Transverse colon (tissue), 4 donors: ENCODE results near the gene CCNE1. TPM values are rescaled to one million over a fixed set of nuclear protein-coding genes. Genes with fewer than 3 reads are reported as not detected.
A peak's percentile ranks its signal among the peaks of the same experiment; 100 is the strongest.

Experiments
- DNase-seq: peaks from one replicate; pipeline ENCODE4 v3.0.0-alpha.2; 2019
- H3K27ac ChIP-seq, 4 donors: fragments of 200-600 bp; sonication (generic); 2 replicates each; pipeline ENCODE4 v1.5.1; 2016 to 2018; ENCODE audit warnings: inconsistent platforms in 4 of 4
- H3K27me3 ChIP-seq: fragments of 200-600 bp; sonication (generic); 2 replicates; pipeline ENCODE4 v1.5.1; 2017; ENCODE audit warnings: inconsistent platforms
- H3K36me3 ChIP-seq, 4 donors: fragments of 200-600 bp; sonication (generic); 2 replicates each; pipeline ENCODE4 v1.5.1; 2017 to 2019; ENCODE audit warnings: inconsistent platforms in 4 of 4
- H3K4me1 ChIP-seq, 4 donors: fragments of 200-600 bp; sonication (generic); 2 replicates each; pipeline ENCODE4 v1.5.1; 2017 to 2020; ENCODE audit warnings: inconsistent platforms in 4 of 4
- H3K4me3 ChIP-seq, 4 donors: fragments of 200-600 bp; sonication (generic); 1 replicate in 1 of 4; 2 replicates in 3 of 4; pipeline versions ENCODE4 v1.5.1 to v1.6.1; 2017 to 2019; ENCODE audit warnings: inconsistent platforms in 4 of 4
- H3K9me3 ChIP-seq, 2 donors: fragments of 200-600 bp; sonication (generic); 2 replicates each; pipeline ENCODE4 v1.5.1; 2017 to 2019; ENCODE audit warnings: inconsistent platforms in 2 of 2
- EP300 ChIP-seq: sonication (generic); formaldehyde crosslinking; IDR thresholded peaks from one replicate; pipeline ENCODE4 v1.6.1; 2017; ENCODE audit warnings: antibody characterized with exemption, low read depth
- POLR2A ChIP-seq: fragments of 450-650 bp; IDR thresholded peaks from one replicate; pipeline ENCODE4 v1.6.1; 2016; ENCODE audit warnings: antibody characterized with exemption, mild to moderate bottlenecking, moderate library complexity
- POLR2AphosphoS5 ChIP-seq, 3 donors: sonication (generic); formaldehyde crosslinking; IDR thresholded peaks; one replicate each; pipeline ENCODE4 v1.6.1; 2016; ENCODE audit warnings: antibody characterized with exemption in 3 of 3
- whole genome bisulfite sequencing, 2 donors: methylation state at CpG; one replicate each; pipeline ENCODE4 v1.1.5; 2018; ENCODE audit warnings: low coverage in 1 of 2; 5-methylcytosine and 5-hydroxymethylcytosine counted together
- in situ Hi-C, 4 donors: fragments of 200-750 bp; cut with MboI; loops; one replicate each; pipeline versions ENCODE4 v1.15.0 to v1.15.1; 2017; ENCODE audit warnings: low sequenced_read_pairs in 3 of 4, low pct_ligation_motif_present in 1 of 4, low pct_unique_long_range_greater_than_20kb in 1 of 4
- intact Hi-C: fragments of 100-400 bp; cut with DNase I; formaldehyde crosslinking; loops from one replicate; pipeline ENCODE4 v1.15.1; 2023; ENCODE audit warnings: low total_unique reads
- total RNA-seq, 4 donors: library from RNA; depleted of rRNA; stranded (reverse); fragments of >200 nt; gene quantifications; one replicate each; pipeline ENCODE4 v1.1.0, GENCODE V29; 2016
- TF ChIP-seq, protein P1 (sequence below), 5 experiments: fragments of 200-600 bp in 3 of 5; fragments of 450-650 bp in 2 of 5; sonication (generic) in 3 of 5; IDR thresholded peaks; 1 replicate in 2 of 5; 2 replicates in 3 of 5; pipeline ENCODE4 v1.5.1; 2016 to 2017; ENCODE audit warnings: antibody characterized with exemption in 5 of 5, inconsistent platforms in 3 of 5, mild to moderate bottlenecking in 2 of 5, moderate library complexity in 1 of 5

Gene CCNE1
- 10 to 100 TPM in 1 of 4 donors, 1 to 10 TPM in 3; 1.7 to 30.3 (median 5.8) TPM for total RNA-seq

DNA sequence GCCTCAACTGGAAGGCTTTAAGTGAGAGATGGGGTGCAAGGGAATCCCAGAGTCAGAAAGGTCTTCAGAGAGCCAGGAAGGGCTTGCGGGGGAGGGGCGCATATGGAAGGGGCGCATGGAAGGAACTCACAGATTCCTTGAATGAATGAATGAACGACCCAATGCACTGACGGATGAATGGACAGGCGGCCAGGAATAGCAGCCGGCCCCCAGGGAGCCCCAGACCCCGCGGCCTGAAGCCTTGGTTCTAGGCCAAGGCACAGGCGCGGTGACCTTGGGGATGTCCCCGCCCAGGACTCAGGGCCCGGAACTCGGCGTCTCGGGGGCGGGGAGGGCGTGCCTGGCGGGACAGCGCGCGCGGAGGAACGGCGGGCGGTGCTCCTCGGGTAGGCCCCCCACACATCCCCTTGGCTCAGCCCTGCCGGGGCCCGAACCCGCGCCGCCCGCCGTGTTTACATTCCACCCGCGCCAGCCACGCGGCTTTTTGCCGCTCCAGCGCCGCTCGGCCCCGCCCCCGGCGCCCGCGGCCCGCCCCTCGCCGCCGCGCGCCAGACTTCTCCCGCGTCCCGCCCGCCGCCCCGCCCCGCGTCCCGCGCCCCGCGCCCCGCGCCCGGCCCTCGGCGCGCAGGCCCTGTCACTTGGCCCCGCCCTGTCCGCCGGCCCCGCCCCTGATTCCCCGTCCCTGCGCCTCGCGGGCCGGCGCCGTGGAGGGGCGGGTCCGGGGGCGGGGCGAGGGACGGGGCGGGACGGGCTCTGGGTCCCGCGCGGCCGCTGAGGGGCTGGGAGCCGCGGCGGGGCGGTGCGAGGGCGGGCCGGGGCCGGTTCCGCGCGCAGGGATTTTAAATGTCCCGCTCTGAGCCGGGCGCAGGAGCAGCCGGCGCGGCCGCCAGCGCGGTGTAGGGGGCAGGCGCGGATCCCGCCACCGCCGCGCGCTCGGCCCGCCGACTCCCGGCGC is at the start of gene CCNE1:
Gene CCNE1, plus strand, starts transcription at position 867 of the 955 bp plus-strand sequence. CDS start 565 bp downstream, outside the sequence.
- WGBS, 2 donors, result 9% methylated on average over 23 of the region's 125 CpGs; no CpG with 5 or more reads in 1 of the 2 donors
- Histone ChIP-seq H3K36me3 (no peaks in the 10 kb centered on the region), H3K27me3 (no peaks in the 10 kb centered on the region), H3K4me3 (peak within 1 kb of the TSS; percentile 25 to 89 (median 66)), H3K9me3 (no peaks in the 10 kb centered on the region), H3K4me1 (peaks cover 5 to 10% (median 9%) of the 10 kb centered on the region in 4 donors), H3K27ac (peak within 1 kb of the TSS; percentile 59 to 83 (median 80))
- intact Hi-C loops, result no loop called here
- in situ Hi-C loops, result no loop called here
- DNase-seq, result peak; percentile 97
- TF ChIP-seq POLR2A, result peak; percentile 34
- TF ChIP-seq EP300, result no peak
- TF ChIP-seq POLR2AphosphoS5 (IDR thresholded peaks at IDR 0.05), result peak in 1 of 3 donors; percentile 21

DNA sequence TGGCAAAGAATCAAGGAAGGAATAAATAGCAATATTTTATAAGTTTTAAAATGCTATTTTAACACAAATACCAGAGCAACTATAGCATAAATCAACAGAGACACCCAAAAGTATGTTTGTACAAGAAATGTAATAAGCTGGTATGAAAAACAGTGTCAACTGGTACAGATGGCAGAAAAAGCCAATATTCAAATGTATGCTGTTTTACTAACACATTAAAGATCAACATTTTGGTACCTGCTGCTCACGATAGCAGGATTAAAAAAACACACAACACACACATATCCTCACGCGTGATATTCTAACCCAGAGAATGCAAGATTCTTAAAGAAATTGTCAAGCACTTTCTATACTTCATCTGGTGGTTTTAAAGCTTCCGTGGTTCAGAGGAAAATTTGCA is 48.6 kb upstream of the CCNE1 start:
- Histone ChIP-seq H3K9me3 (no peaks in the 10 kb centered on the region), H3K4me1 (peaks cover 0 to 13% (median 4%) of the 10 kb centered on the region in 4 donors), H3K4me3 (no peak overlapping the region), H3K27me3 (no peaks in the 10 kb centered on the region), H3K36me3 (no peaks in the 10 kb centered on the region), H3K27ac (no peak overlapping the region)
- no peak for DNase-seq
- TF ChIP-seq POLR2A (no peak), POLR2AphosphoS5 (IDR thresholded peaks at IDR 0.05) (no peak)
- TF ChIP-seq, protein P1, sequence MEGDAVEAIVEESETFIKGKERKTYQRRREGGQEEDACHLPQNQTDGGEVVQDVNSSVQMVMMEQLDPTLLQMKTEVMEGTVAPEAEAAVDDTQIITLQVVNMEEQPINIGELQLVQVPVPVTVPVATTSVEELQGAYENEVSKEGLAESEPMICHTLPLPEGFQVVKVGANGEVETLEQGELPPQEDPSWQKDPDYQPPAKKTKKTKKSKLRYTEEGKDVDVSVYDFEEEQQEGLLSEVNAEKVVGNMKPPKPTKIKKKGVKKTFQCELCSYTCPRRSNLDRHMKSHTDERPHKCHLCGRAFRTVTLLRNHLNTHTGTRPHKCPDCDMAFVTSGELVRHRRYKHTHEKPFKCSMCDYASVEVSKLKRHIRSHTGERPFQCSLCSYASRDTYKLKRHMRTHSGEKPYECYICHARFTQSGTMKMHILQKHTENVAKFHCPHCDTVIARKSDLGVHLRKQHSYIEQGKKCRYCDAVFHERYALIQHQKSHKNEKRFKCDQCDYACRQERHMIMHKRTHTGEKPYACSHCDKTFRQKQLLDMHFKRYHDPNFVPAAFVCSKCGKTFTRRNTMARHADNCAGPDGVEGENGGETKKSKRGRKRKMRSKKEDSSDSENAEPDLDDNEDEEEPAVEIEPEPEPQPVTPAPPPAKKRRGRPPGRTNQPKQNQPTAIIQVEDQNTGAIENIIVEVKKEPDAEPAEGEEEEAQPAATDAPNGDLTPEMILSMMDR (IDR thresholded peaks at IDR 0.05), result no peak
- intact Hi-C loops, result loop anchor here (5.0 kb wide), 1 partner anchor 109 kb away; no protein-coding TSS in a partner anchor
- in situ Hi-C loops, result loop anchor here in 3 of 4 donors (10.0 to 25.0 kb wide), 4 partner anchors 99 to 899 kb away; no protein-coding TSS in a partner anchor
- 83% methylated on average over 4 of the region's 4 CpGs; no CpG with 5 or more reads in 1 of the 2 donors for WGBS, 2 donors

- DNase-seq, result no peak
- in situ Hi-C loops (loop anchor here in 3 of 4 donors (10.0 to 25.0 kb wide), 4 partner anchors 98 to 898 kb away; no protein-coding TSS in a partner anchor), intact Hi-C loops (loop anchor here (5.0 kb wide), 1 partner anchor 108 kb away; no protein-coding TSS in a partner anchor)
- Histone ChIP-seq H3K4me1 (peaks cover 0 to 13% (median 4%) of the 10 kb centered on the region in 4 donors), H3K27me3 (no peaks in the 10 kb centered on the region), H3K9me3 (no peaks in the 10 kb centered on the region), H3K27ac (no peak overlapping the region), H3K4me3 (no peak overlapping the region), H3K36me3 (no peaks in the 10 kb centered on the region)
- no peak for TF ChIP-seq POLR2A
- no peak for TF ChIP-seq POLR2AphosphoS5 (IDR thresholded peaks at IDR 0.05)
- TF ChIP-seq, protein P1 (IDR thresholded peaks at IDR 0.05), result no peak
- no peak for TF ChIP-seq EP300
- 76 to 89% methylated on average over 2 to 8 of the region's 8 CpGs for WGBS, 2 donors
These were observed 47.4 kb upstream of the CCNE1 start for GRCh38 chr19:29764361-29764760.

DNA sequence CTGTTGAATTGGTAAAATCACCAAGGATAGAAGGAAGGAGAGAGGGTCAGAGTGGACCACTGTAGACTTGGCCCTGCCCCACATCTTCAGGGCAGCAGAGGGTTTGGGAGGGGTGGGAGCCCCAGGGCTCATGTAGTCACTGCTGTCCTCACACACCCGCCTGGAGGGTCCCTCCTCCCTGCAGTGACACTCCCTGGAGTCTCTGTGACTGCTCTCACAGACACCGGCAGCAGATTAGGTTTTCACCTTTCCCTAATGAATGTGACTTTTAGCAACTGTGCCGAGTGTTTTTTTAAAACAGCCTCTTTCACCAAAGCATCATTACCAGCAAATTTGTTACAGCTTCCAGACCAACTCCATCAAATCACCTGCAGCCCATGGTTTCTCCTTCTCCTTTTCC is 45.7 kb upstream of the CCNE1 start:
- Histone ChIP-seq H3K27ac (no peak overlapping the region), H3K4me1 (peaks cover 0 to 6% (median 0%) of the 10 kb centered on the region in 4 donors), H3K4me3 (no peak overlapping the region), H3K27me3 (no peaks in the 10 kb centered on the region), H3K36me3 (no peaks in the 10 kb centered on the region), H3K9me3 (no peaks in the 10 kb centered on the region)
- DNase-seq, result no peak
- TF ChIP-seq, protein P1 (IDR thresholded peaks at IDR 0.05), result no peak
- no peak for TF ChIP-seq EP300
- no peak for TF ChIP-seq POLR2A
- TF ChIP-seq POLR2AphosphoS5 (IDR thresholded peaks at IDR 0.05), result no peak
- 58 to 86% methylated on average over 2 to 3 of the region's 3 CpGs for WGBS, 2 donors
- intact Hi-C loops, result no loop called here
- in situ Hi-C loops, result loop anchor here in 3 of 4 donors (10.0 to 25.0 kb wide), 4 partner anchors 96 to 896 kb away; no protein-coding TSS in a partner anchor
